Neural cell (in vitro differentiated cells): Measurements from ENCODE around the gene PIK3C2G.

Experiments
- EP300 ChIP-seq: fragments of 450-650 bp; conservative IDR thresholded peaks from 2 replicates; pipeline ENCODE4 v1.6.1; 2014; ENCODE audit warnings: antibody characterized with exemption, mild to moderate bottlenecking, moderate library complexity; ENCODE audit not compliant: poor library complexity, severe bottlenecking
- EZH2 ChIP-seq: fragments of 200-600, 300-800 bp; shearing (Covaris generic), sonication (generic); IDR thresholded peaks from 2 replicates; pipeline ENCODE4 v1.6.1; 2014; ENCODE audit warnings: antibody characterized with exemption, low read length, borderline replicate concordance, mild to moderate bottlenecking; ENCODE audit not compliant: insufficient read depth, poor library complexity, severe bottlenecking
- POLR2AphosphoS5 ChIP-seq: IDR thresholded peaks from 2 replicates; pipeline ENCODE4 v1.6.1; 2012
- TF ChIP-seq, protein P1 (sequence below): fragments of 450-650 bp; IDR thresholded peaks from 2 replicates; pipeline ENCODE4 v1.5.1; 2014; ENCODE audit warnings: antibody characterized with exemption, mild to moderate bottlenecking, moderate library complexity; ENCODE audit not compliant: poor library complexity, severe bottlenecking

DNA sequence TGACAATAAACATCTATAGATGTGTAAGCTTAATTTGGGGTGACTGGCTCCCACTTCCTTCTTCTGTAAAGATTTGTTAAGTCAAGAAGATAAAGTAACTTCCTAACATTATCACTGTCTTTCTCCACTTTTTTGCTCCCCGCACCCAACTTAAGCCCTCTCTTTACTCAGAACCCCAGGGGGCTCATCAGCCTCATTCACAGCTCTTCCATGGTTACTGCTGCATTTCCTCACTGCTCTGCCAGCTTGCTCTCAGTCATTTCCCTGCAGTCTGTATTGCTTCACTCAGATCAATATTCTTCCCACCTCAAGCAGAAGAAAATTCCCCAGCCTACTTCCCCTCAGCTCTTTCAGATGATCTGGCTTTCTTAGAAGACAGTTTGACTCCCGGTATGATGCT lies 102.0 kb downstream of the PIK3C2G start:
- TF ChIP-seq, protein P1, sequence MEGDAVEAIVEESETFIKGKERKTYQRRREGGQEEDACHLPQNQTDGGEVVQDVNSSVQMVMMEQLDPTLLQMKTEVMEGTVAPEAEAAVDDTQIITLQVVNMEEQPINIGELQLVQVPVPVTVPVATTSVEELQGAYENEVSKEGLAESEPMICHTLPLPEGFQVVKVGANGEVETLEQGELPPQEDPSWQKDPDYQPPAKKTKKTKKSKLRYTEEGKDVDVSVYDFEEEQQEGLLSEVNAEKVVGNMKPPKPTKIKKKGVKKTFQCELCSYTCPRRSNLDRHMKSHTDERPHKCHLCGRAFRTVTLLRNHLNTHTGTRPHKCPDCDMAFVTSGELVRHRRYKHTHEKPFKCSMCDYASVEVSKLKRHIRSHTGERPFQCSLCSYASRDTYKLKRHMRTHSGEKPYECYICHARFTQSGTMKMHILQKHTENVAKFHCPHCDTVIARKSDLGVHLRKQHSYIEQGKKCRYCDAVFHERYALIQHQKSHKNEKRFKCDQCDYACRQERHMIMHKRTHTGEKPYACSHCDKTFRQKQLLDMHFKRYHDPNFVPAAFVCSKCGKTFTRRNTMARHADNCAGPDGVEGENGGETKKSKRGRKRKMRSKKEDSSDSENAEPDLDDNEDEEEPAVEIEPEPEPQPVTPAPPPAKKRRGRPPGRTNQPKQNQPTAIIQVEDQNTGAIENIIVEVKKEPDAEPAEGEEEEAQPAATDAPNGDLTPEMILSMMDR, result no peak
- TF ChIP-seq POLR2AphosphoS5 (no peak), EZH2 (no peak), EP300 (no peak)
